ENCODE measurements around the gene STX4.

STX4 gene

DNA sequence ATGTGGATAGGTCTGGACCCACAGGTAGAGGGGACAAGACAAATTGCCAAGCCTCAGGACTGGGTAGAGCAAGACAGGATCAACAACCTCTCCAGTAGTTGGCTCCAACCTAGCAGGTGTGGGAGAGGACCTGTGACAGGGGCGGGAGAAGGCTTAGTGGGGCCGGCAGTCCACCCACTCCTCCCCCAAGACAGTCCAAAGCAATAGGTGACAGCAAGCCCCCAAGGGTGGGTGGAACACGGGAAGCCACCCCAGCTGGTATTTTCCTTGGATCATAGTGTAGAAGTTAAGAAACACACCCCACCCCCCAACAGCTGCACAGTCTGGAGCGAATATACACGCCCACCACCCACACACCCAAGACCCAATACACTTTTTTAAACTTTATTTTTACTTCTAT, 4.1 kb upstream of the STX4 start:
- no peaks in the 10 kb centered on the region for H3K9me2 ChIP-seq (replicated peaks; ENCODE audit: low read depth, low read length)
- H3K27me3 ChIP-seq (ENCODE audit: insufficient read depth, low read length, poor library complexity, severe bottlenecking), result no peaks in the 10 kb centered on the region
- H3K4me1 ChIP-seq (ENCODE audit: insufficient read depth, low read length, poor library complexity, severe bottlenecking), result peaks cover 6% of the 10 kb centered on the region
- TF ChIP-seq EZH2phosphoT487 (IDR thresholded peaks at IDR 0.05; ENCODE audit: borderline replicate concordance), result no peak
- TF ChIP-seq, protein P1, sequence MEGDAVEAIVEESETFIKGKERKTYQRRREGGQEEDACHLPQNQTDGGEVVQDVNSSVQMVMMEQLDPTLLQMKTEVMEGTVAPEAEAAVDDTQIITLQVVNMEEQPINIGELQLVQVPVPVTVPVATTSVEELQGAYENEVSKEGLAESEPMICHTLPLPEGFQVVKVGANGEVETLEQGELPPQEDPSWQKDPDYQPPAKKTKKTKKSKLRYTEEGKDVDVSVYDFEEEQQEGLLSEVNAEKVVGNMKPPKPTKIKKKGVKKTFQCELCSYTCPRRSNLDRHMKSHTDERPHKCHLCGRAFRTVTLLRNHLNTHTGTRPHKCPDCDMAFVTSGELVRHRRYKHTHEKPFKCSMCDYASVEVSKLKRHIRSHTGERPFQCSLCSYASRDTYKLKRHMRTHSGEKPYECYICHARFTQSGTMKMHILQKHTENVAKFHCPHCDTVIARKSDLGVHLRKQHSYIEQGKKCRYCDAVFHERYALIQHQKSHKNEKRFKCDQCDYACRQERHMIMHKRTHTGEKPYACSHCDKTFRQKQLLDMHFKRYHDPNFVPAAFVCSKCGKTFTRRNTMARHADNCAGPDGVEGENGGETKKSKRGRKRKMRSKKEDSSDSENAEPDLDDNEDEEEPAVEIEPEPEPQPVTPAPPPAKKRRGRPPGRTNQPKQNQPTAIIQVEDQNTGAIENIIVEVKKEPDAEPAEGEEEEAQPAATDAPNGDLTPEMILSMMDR (conservative IDR thresholded peaks at IDR 0.05; ENCODE audit: low read length), result no peak
- 0 out of 2 replicates have a peak, but pooled peaks cover 5% of the 10 kb centered on the region for H3K79me2 ChIP-seq (ENCODE audit: insufficient read depth, low read length)
- no peaks in the 10 kb centered on the region for H3K9me3 ChIP-seq (ENCODE audit: insufficient read depth, low read depth, low read length)
- H3K9ac ChIP-seq (ENCODE audit: low read depth, low read length, poor library complexity, severe bottlenecking), result no peak overlapping the region
- no peaks in the 10 kb centered on the region for H3F3A ChIP-seq (ENCODE audit: low read depth)
- no peak overlapping the region for H3K4me3 ChIP-seq (ENCODE audit: low read length, poor library complexity, severe bottlenecking)
- no peaks in the 10 kb centered on the region for H3K36me3 ChIP-seq (ENCODE audit: insufficient read depth, low read length)
- H2AFZ ChIP-seq (ENCODE audit: low read length), result no peak overlapping the region
- H4K20me1 ChIP-seq (ENCODE audit: insufficient read depth, low read length, poor library complexity, severe bottlenecking), result no peaks in the 10 kb centered on the region
- no peak overlapping the region for H3K4me2 ChIP-seq (ENCODE audit: low read depth, low read length, poor library complexity, severe bottlenecking)

- Histone ChIP-seq H3K79me2 (ENCODE audit: insufficient read depth, low read length) (0 out of 2 replicates have a peak, but pooled peaks cover 5% of the 10 kb centered on the region), H3K4me3 (ENCODE audit: low read length, poor library complexity, severe bottlenecking) (no peak overlapping the region), H4K20me1 (ENCODE audit: insufficient read depth, low read length, poor library complexity, severe bottlenecking) (peaks cover 7% of the 10 kb centered on the region), H3F3A (ENCODE audit: low read depth) (no peaks in the 10 kb centered on the region), H3K27me3 (ENCODE audit: insufficient read depth, low read length, poor library complexity, severe bottlenecking) (no peaks in the 10 kb centered on the region), H3K9me3 (ENCODE audit: insufficient read depth, low read depth, low read length) (no peaks in the 10 kb centered on the region), H2AFZ (ENCODE audit: low read length) (no peak overlapping the region), H3K9me2 (replicated peaks; ENCODE audit: low read depth, low read length) (no peaks in the 10 kb centered on the region), H3K36me3 (ENCODE audit: insufficient read depth, low read length) (no peaks in the 10 kb centered on the region), H3K4me2 (ENCODE audit: low read depth, low read length, poor library complexity, severe bottlenecking) (no peak overlapping the region), H3K9ac (ENCODE audit: low read depth, low read length, poor library complexity, severe bottlenecking) (no peak overlapping the region), H3K4me1 (ENCODE audit: insufficient read depth, low read length, poor library complexity, severe bottlenecking) (peaks cover 6% of the 10 kb centered on the region)
- no peak for TF ChIP-seq EZH2phosphoT487 (IDR thresholded peaks at IDR 0.05; ENCODE audit: borderline replicate concordance)
- TF ChIP-seq, protein P1 (conservative IDR thresholded peaks at IDR 0.05; ENCODE audit: low read length), result no peak
Observed at GRCh38 chr16:31031276-31031675, 2.1 kb upstream of the STX4 start.

DNA sequence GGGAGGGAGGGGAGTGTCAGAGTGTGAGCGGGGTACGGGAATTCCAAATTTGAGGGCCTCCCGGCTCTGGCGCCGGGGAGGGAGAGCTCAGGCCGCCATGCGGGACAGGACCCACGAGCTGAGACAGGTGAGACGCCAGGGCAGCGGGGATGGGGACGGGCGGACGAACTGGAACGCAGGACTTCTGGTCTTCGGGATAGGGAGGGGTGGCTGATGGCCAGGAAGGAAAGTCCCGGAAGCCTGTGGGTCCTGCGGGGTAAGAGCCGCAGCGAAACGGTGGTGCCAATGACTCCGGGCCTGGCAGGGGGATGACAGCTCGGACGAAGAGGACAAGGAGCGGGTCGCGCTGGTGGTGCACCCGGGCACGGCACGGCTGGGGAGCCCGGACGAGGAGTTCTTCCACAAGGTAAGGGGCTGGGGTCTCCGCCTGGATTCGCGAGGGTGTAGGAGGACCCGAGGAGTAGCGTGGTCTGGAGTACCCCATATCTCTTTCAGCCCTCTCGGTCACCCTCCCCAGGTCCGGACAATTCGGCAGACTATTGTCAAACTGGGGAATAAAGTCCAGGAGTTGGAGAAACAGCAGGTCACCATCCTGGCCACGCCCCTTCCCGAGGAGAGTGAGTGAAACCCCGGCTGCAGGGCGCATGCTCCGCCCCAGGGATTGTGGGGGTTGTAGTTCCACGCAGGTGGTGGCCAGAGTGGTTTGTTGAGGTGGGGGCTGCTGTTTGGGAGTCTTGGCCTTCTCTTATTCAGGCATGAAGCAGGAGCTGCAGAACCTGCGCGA, 543 bp downstream of the STX4 start:
- Histone ChIP-seq H2AFZ (ENCODE audit: low read length) (peak overlapping the region; percentile 80), H3K4me3 (ENCODE audit: low read length, poor library complexity, severe bottlenecking) (peak overlapping the region; percentile 92), H3K9me3 (ENCODE audit: insufficient read depth, low read depth, low read length) (no peaks in the 10 kb centered on the region), H3K27me3 (ENCODE audit: insufficient read depth, low read length, poor library complexity, severe bottlenecking) (no peaks in the 10 kb centered on the region), H3K79me2 (ENCODE audit: insufficient read depth, low read length) (0 out of 2 replicates have a peak, but pooled peaks cover 5% of the 10 kb centered on the region), H3K4me1 (ENCODE audit: insufficient read depth, low read length, poor library complexity, severe bottlenecking) (peaks cover 6% of the 10 kb centered on the region), H3K4me2 (ENCODE audit: low read depth, low read length, poor library complexity, severe bottlenecking) (peak overlapping the region; percentile 85), H3F3A (ENCODE audit: low read depth) (no peaks in the 10 kb centered on the region), H4K20me1 (ENCODE audit: insufficient read depth, low read length, poor library complexity, severe bottlenecking) (peaks cover 7% of the 10 kb centered on the region), H3K36me3 (ENCODE audit: insufficient read depth, low read length) (no peaks in the 10 kb centered on the region), H3K9me2 (replicated peaks; ENCODE audit: low read depth, low read length) (no peaks in the 10 kb centered on the region), H3K9ac (ENCODE audit: low read depth, low read length, poor library complexity, severe bottlenecking) (peak overlapping the region; percentile 75)
- TF ChIP-seq, protein P1 (conservative IDR thresholded peaks at IDR 0.05; ENCODE audit: low read length), result no peak
- no peak for TF ChIP-seq EZH2phosphoT487 (IDR thresholded peaks at IDR 0.05; ENCODE audit: borderline replicate concordance)
